Astrocyte of the cerebellum (primary cell): Measurements from ENCODE around the gene RTN4IP1.
"Not testable (repeated sequence)": the region's sequence is repeated elsewhere in the genome, so short reads cannot be mapped to it uniquely, and the experiment has no call there.

ENCODE experiments used
- DNase-seq: peaks from one replicate; pipeline ENCODE4 v3.0.0-alpha.2; 2011; ENCODE audit warnings: low read depth
- H3K4me3 ChIP-seq: 2 replicates; pipeline ENCODE4 v1.5.1; 2011; ENCODE audit warnings: mild to moderate bottlenecking, low read depth, low read length, moderate library complexity
- in situ Hi-C: cut with HindIII; loops from 2 replicates; pipeline ENCODE4 v1.10.0; 2017; ENCODE audit warnings: low sequenced_read_pairs
- TF ChIP-seq, protein P1 (sequence below): IDR thresholded peaks from 2 replicates; pipeline ENCODE4 v1.5.1; 2012; ENCODE audit warnings: low read length, low read depth, moderate library complexity, mild to moderate bottlenecking; ENCODE audit errors: missing control alignments

RTN4IP1 gene

DNA sequence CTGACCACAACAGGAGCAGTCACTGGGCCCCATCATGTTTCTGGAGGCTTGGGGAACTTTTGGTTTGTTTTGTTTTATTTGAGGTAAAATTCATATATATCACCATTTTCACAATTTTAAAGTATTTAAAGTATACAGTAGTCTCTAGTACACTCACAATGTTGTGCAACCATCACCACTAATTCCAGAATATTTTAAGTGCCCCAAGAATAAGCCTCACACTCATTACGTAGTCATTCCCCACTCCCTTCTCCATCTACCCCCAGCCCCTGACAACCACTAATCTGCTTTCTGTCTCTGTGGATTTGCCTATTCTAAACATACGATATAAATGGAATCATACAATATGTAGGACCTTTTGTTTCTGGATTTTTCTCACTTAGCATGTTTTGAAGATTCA, 29.0 kb downstream of the RTN4IP1 start:
- TF ChIP-seq, protein P1, sequence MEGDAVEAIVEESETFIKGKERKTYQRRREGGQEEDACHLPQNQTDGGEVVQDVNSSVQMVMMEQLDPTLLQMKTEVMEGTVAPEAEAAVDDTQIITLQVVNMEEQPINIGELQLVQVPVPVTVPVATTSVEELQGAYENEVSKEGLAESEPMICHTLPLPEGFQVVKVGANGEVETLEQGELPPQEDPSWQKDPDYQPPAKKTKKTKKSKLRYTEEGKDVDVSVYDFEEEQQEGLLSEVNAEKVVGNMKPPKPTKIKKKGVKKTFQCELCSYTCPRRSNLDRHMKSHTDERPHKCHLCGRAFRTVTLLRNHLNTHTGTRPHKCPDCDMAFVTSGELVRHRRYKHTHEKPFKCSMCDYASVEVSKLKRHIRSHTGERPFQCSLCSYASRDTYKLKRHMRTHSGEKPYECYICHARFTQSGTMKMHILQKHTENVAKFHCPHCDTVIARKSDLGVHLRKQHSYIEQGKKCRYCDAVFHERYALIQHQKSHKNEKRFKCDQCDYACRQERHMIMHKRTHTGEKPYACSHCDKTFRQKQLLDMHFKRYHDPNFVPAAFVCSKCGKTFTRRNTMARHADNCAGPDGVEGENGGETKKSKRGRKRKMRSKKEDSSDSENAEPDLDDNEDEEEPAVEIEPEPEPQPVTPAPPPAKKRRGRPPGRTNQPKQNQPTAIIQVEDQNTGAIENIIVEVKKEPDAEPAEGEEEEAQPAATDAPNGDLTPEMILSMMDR: no peak

DNA sequence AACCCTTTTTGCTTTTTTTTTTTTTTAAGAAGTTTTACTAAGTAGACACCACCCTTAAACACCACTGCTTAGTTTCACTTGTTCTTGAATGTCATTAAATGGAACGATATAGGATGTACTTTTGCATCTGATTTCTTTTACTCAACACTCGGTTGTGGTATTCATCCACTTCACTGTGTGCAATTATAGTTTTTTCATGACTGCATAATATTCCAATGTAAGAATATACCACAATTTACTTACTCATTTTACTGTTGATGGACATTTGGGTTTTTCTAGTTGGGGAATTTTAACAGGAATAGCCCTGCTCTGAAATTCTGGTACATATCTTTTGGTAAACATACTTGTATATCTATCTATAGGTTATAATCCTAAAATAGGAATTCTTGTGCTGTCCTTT, 29.9 kb downstream of the RTN4IP1 start:
- TF ChIP-seq, protein P1: no peak
- H3K4me3 ChIP-seq: no peak overlapping the region
- in situ Hi-C loops: no loop called here
- DNase-seq: no peak

More for the DNA sequence above, 29.0 kb downstream of the RTN4IP1 start:
- no peak for DNase-seq
- H3K4me3 ChIP-seq: no peak overlapping the region
- in situ Hi-C loops: no loop called here

- no peak overlapping the region for H3K4me3 ChIP-seq
- TF ChIP-seq, protein P1: no peak
- in situ Hi-C loops: no loop called here
- peak; percentile 70 for DNase-seq
Measured at GRCh38 chr6:106591111-106591825, 38.0 kb downstream of the RTN4IP1 start.

DNA sequence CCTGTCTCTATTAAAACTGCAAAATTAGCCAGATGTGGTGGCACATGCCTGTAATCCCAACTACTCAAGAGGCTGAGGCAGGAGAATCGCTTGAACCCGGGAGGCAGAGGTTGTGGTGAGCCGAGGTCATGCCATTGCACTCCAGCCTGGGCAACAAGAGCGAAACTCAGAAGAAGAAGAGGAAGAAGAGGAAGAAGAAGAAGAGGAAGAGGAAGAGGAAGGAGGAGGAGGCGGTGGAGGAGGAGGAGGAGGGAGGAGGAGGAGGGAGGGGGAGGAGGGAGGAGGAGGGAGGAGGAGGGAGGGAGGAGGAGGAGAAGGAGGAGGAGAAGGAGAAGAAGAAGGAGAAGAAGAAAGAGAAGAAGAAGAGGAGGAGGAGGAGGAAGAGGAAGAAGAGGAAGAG, 40.4 kb downstream of the RTN4IP1 start:
- in situ Hi-C loops, DNase-seq, H3K4me3 ChIP-seq: not testable (repeated sequence)

GRCh38 chr6:106586815-106587415, 42.4 kb downstream of the RTN4IP1 start:
- TF ChIP-seq, protein P1: no peak
- H3K4me3 ChIP-seq: no peak overlapping the region
- no peak for DNase-seq
- in situ Hi-C loops: no loop called here

- no peak overlapping the region for H3K4me3 ChIP-seq
- in situ Hi-C loops: no loop called here
- TF ChIP-seq, protein P1: no peak
- DNase-seq: no peak
Measured at GRCh38 chr6:106581468-106581867, 47.8 kb downstream of the RTN4IP1 start.

DNA sequence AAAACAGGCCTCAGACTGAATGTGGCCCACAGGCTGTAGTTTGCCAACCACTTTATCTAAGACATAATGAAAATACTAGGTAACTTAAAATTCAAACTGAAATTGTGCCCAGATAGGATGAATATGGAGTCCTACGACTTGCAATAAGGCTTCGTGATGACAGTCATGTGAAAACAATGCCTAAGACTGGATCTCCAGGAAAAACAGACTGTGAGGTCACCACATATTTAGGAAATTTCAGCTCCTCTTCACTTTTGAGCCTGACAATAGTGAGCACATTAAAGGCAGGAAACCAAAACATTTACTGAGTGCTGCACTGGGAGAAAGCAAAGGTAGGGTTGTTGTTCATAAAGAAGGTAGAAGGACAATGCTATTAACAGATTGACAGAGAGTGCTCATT, 50.0 kb downstream of the RTN4IP1 start:
- H3K4me3 ChIP-seq: no peak overlapping the region
- in situ Hi-C loops: no loop called here
- TF ChIP-seq, protein P1: no peak
- DNase-seq: no peak
